Stimulated activated naive CD8-positive, alpha-beta T cell treated with anti-CD3 and anti-CD28 coated beads, Interleukin-15, Interleukin-2, amounts not matched to agents 100 U/mL and 50 U/mL, for 24 hours (primary cell): ENCODE data around the gene KRTAP9-6.
"Not testable (repeated sequence)": the region's sequence is repeated elsewhere in the genome, so short reads cannot be mapped to it uniquely, and the experiment has no call there.

Experiments used
- ATAC-seq: fragments of 150-1000 bp; cut with Tn5 transposase; one replicate; pipeline ENCODE4 v1.10.0; 2021
- DNase-seq: peaks from one replicate; pipeline ENCODE4 v3.0.0; 2021

KRTAP9-6 gene

GRCh38 chr17:41265078-41265477, at the start of gene KRTAP9-6:
KRTAP9-6 (plus strand) TSS chr17:41265378; CDS start chr17:41265378, 0 bp downstream.
- DNase-seq: no peak
- ATAC-seq: no peak

- ATAC-seq (no peak), DNase-seq (no peak)
Observed at GRCh38 chr17:41215681-41216080, 49.5 kb upstream of the KRTAP9-6 start.

- ATAC-seq (no peak), DNase-seq (no peak)
Observed at GRCh38 chr17:41223821-41224220, 41.4 kb upstream of the KRTAP9-6 start.

- ATAC-seq (no peak), DNase-seq (no peak)
Observed at GRCh38 chr17:41226051-41226450, 39.1 kb upstream of the KRTAP9-6 start.

- not testable (repeated sequence) for DNase-seq, ATAC-seq
Observed at GRCh38 chr17:41226598-41227095, 38.5 kb upstream of the KRTAP9-6 start, which contains the start of gene KRTAP9-2. KRTAP9-2 (plus strand) TSS chr17:41226648; CDS start chr17:41226655, 7 bp downstream.

- no peak for DNase-seq
Observed at GRCh38 chr17:41230094-41230493, 35.1 kb upstream of the KRTAP9-6 start.

GRCh38 chr17:41231731-41232130, 33.4 kb upstream of the KRTAP9-6 start:
- ATAC-seq: no peak
- no peak for DNase-seq

More at GRCh38 chr17:41230094-41230493, 35.1 kb upstream of the KRTAP9-6 start:
- no peak for ATAC-seq

- not testable (repeated sequence) for ATAC-seq, DNase-seq
Observed at GRCh38 chr17:41232399-41233105, 32.6 kb upstream of the KRTAP9-6 start, which contains the start of gene KRTAP9-3. KRTAP9-3 (plus strand) TSS chr17:41232449; CDS start chr17:41232502, 53 bp downstream.

GRCh38 chr17:41237116-41237515, 28.1 kb upstream of the KRTAP9-6 start:
- ATAC-seq: not testable (repeated sequence)

GRCh38 chr17:41237949-41238437, 27.2 kb upstream of the KRTAP9-6 start, which contains the start of gene KRTAP9-8:
KRTAP9-8 (plus strand) TSS chr17:41237999; CDS start chr17:41238052, 53 bp downstream.
- ATAC-seq, DNase-seq: not testable (repeated sequence)

More at GRCh38 chr17:41237116-41237515, 28.1 kb upstream of the KRTAP9-6 start:
- DNase-seq: not testable (repeated sequence)

- ATAC-seq, DNase-seq: not testable (repeated sequence)
Observed at GRCh38 chr17:41246995-41247787, 18.0 kb upstream of the KRTAP9-6 start.

GRCh38 chr17:41249637-41250240, 15.4 kb upstream of the KRTAP9-6 start, which contains the start of gene KRTAP9-4:
KRTAP9-4 (plus strand) TSS chr17:41249687; CDS start chr17:41249721, 34 bp downstream.
- DNase-seq, ATAC-seq: not testable (repeated sequence)

GRCh38 chr17:41251261-41251660, 13.9 kb upstream of the KRTAP9-6 start:
- DNase-seq (no peak), ATAC-seq (no peak)

GRCh38 chr17:41254861-41255260, 10.3 kb upstream of the KRTAP9-6 start:
- DNase-seq (no peak), ATAC-seq (no peak)

- not testable (repeated sequence) for ATAC-seq, DNase-seq
Observed at GRCh38 chr17:41255381-41256290, 9.5 kb upstream of the KRTAP9-6 start, which contains the start of gene KRTAP9-9. KRTAP9-9 (plus strand) TSS chr17:41255384.

- ATAC-seq (no peak), DNase-seq (no peak)
Observed at GRCh38 chr17:41256291-41256685, 8.9 kb upstream of the KRTAP9-6 start.

GRCh38 chr17:41258406-41258805, 6.8 kb upstream of the KRTAP9-6 start:
- no peak for ATAC-seq
- no peak for DNase-seq

GRCh38 chr17:41263212-41263611, 2.0 kb upstream of the KRTAP9-6 start:
- DNase-seq (no peak), ATAC-seq (no peak)

- ATAC-seq (no peak), DNase-seq (no peak)
Observed at GRCh38 chr17:41264599-41264998, 579 bp upstream of the KRTAP9-6 start.

- DNase-seq (no peak), ATAC-seq (no peak)
Observed at GRCh38 chr17:41267711-41268110, 2.5 kb downstream of the KRTAP9-6 start.
